K562 (cell line): Measurements from ENCODE around the gene TMEM95. TPM values are rescaled to one million over a fixed set of nuclear protein-coding genes. Genes with fewer than 3 reads are reported as not detected.

Experiments
- ATAC-seq: fragments of 200-7000 bp; cut with Tn5 transposase; 3 replicates; pipeline ENCODE4 v1.9.1; 2020; ENCODE audit warnings: moderate library complexity
- BruUV-seq: library from RNA; stranded (reverse); fragments of 400-500 nt; replicated peaks from 2 replicates; lab custom pipeline; 2021; lab: Mats Ljungman, UMichigan
- CTCF ChIA-PET: fragments of 300-600 bp; formaldehyde crosslinking; extraction: SDS; loops from one replicate; lab custom pipeline; 2021; ENCODE audit warnings: low intra/inter-chr PET ratio; lab: Yijun Ruan, JAX
- POLR2A ChIA-PET: fragments of 300-600, 350-650 bp; sonication (Branson Sonifier 250); formaldehyde crosslinking; extraction: SDS; loops from one replicate; lab custom pipeline; 2021; ENCODE audit warnings: antibody characterized with exemption, inconsistent platforms; lab: Yijun Ruan, JAX
- DNase-seq, 4 experiments: peaks; one replicate each; pipeline versions ENCODE4 v3.0.0 to v3.0.0-alpha.2; 2011 to 2018; ENCODE audit warnings: low spot score in 3 of 4, mixed read lengths in 3 of 4; ENCODE audit errors: extremely low read depth in 1 of 4
- FAIRE-seq: peaks from 2 replicates; lab custom pipeline; 2011; peaks lifted over from hg19 to GRCh38; lab: Jason Lieb, UNC
- H2AFZ ChIP-seq: 2 replicates; pipeline ENCODE4 v1.6.0; 2011; ENCODE audit warnings: low read depth, low read length, control low read depth, inconsistent platforms
- H3K27ac ChIP-seq: fragments of 200-600 bp; 3 replicates; pipeline ENCODE4 v1.8.0; 2011; ENCODE audit warnings: low read depth, mild to moderate bottlenecking, control low read depth, inconsistent platforms, low read length, moderate library complexity, mixed read lengths; ENCODE audit errors: extremely low read depth
- H3K27me3 ChIP-seq, 2 experiments: fragments of 300-600 bp in 1 of 2; 2 replicates in 1 of 2; 3 replicates in 1 of 2; pipeline versions ENCODE4 v1.6.0 to v1.8.0; 2011; ENCODE audit warnings: inconsistent platforms in 2 of 2, low read length in 2 of 2, mild to moderate bottlenecking in 1 of 2, mixed read lengths in 1 of 2, moderate library complexity in 1 of 2; ENCODE audit not compliant: control insufficient read depth in 2 of 2, insufficient read depth in 2 of 2
- H3K36me3 ChIP-seq: fragments of 300-600 bp; 3 replicates; pipeline ENCODE4 v1.8.0; 2011; ENCODE audit warnings: mild to moderate bottlenecking, low read length, inconsistent platforms; ENCODE audit not compliant: control insufficient read depth, insufficient read depth
- H3K4me1 ChIP-seq, 2 experiments: fragments of 200-600 bp in 1 of 2; replicated peaks in 1 of 2; 2 replicates in 1 of 2; 3 replicates in 1 of 2; pipeline versions ENCODE4 v1.5.1 to v1.8.0; 2011; ENCODE audit warnings: inconsistent platforms in 2 of 2, low read length in 2 of 2, mild to moderate bottlenecking in 1 of 2, mixed read lengths in 1 of 2, moderate library complexity in 1 of 2; ENCODE audit not compliant: control insufficient read depth in 2 of 2, insufficient read depth in 2 of 2
- H3K4me2 ChIP-seq: 2 replicates; pipeline ENCODE4 v1.6.1; 2011; ENCODE audit warnings: low read length, control low read depth, inconsistent platforms, mixed read lengths; ENCODE audit not compliant: insufficient read depth
- H3K4me3 ChIP-seq: fragments of 200-600 bp; sonication (generic), shearing (Covaris generic); 2 replicates; pipeline ENCODE4 v1.5.1; 2016; ENCODE audit warnings: control low read depth, inconsistent platforms
- H3K79me2 ChIP-seq: fragments of 200-600 bp; 3 replicates; pipeline ENCODE4 v1.8.0; 2011; ENCODE audit warnings: low read length, inconsistent platforms; ENCODE audit not compliant: control insufficient read depth, insufficient read depth
- H3K9ac ChIP-seq, 2 experiments: 2 replicates each; pipeline versions ENCODE4 v1.6.0 to v1.6.1; 2011; ENCODE audit warnings: low read depth in 2 of 2, low read length in 2 of 2, control low read depth in 1 of 2, inconsistent platforms in 1 of 2, mild to moderate bottlenecking in 1 of 2, mixed read lengths in 1 of 2; ENCODE audit not compliant: insufficient read depth in 1 of 2
- H3K9me1 ChIP-seq: one replicate; pipeline ENCODE4 v1.6.0; 2011; ENCODE audit warnings: inconsistent platforms, mild to moderate bottlenecking, low read length, moderate library complexity; ENCODE audit not compliant: control insufficient read depth, insufficient read depth
- H3K9me3 ChIP-seq: replicated peaks from 2 replicates; pipeline ENCODE4 v1.5.1; 2011; ENCODE audit warnings: low read depth, low read length, inconsistent platforms; ENCODE audit not compliant: control insufficient read depth, insufficient read depth
- H4K20me1 ChIP-seq: replicated peaks from 2 replicates; pipeline ENCODE4 v1.6.1; 2011; ENCODE audit warnings: low read length, inconsistent platforms, mixed read lengths; ENCODE audit not compliant: control insufficient read depth, insufficient read depth
- ARHGAP35 ChIP-seq: fragments of 450-650 bp; IDR thresholded peaks from 2 replicates; pipeline ENCODE4 v1.6.1; 2018; ENCODE audit not compliant: partially characterized antibody
- GATAD2A ChIP-seq: fragments of 450-650 bp; IDR thresholded peaks from 2 replicates; pipeline ENCODE4 v1.6.1; 2017
- JUND ChIP-seq, 2 experiments: IDR thresholded peaks; 2 replicates in 1 of 2; 3 replicates in 1 of 2; pipeline ENCODE4 v1.6.1; 2011; ENCODE audit warnings: borderline replicate concordance in 2 of 2, low read depth in 2 of 2, low read length in 2 of 2, improper control_type of control experiment in 1 of 2, missing biosample characterization in 1 of 2, missing genetic modification characterization in 1 of 2, missing genetic modification reagents in 1 of 2
- L3MBTL2 ChIP-seq: fragments of 450-650 bp; IDR thresholded peaks from 2 replicates; pipeline ENCODE4 v1.6.1; 2016; ENCODE audit warnings: mild to moderate bottlenecking, moderate library complexity
- MTA2 ChIP-seq: fragments of 450-650 bp; IDR thresholded peaks from 2 replicates; pipeline ENCODE4 v1.6.1; 2016; ENCODE audit warnings: low read depth
- MYNN ChIP-seq, 2 experiments: sonication (generic); formaldehyde crosslinking in 1 of 2; IDR thresholded peaks; 2 replicates each; pipeline versions ENCODE4 v1.5.0 to v1.6.1; 2016 to 2020; ENCODE audit warnings: antibody characterized with exemption in 1 of 2, missing genetic modification reagents in 1 of 2
- NCOA6 ChIP-seq: fragments of 450-650 bp; IDR thresholded peaks from 2 replicates; pipeline ENCODE4 v1.6.1; 2017; ENCODE audit warnings: mild to moderate bottlenecking
- POLR2AphosphoS2 ChIP-seq: IDR thresholded peaks from 2 replicates; pipeline ENCODE4 v1.6.1; 2012; ENCODE audit warnings: low read length, improper control_type of control experiment
- POLR2AphosphoS5 ChIP-seq: IDR thresholded peaks from 2 replicates; pipeline ENCODE4 v1.6.1; 2011; ENCODE audit warnings: mild to moderate bottlenecking, low read depth, low read length, moderate library complexity; ENCODE audit not compliant: control insufficient read depth, insufficient read depth
- RNF2 ChIP-seq: sonication (generic); IDR thresholded peaks from 2 replicates; pipeline ENCODE4 v1.6.1; 2016
- SP1 ChIP-seq: sonication (generic); formaldehyde crosslinking; IDR thresholded peaks from 2 replicates; pipeline ENCODE4 v1.8.1; 2022; ENCODE audit warnings: mild to moderate bottlenecking, missing genetic modification reagents
- ZNF3 ChIP-seq: fragments of 250-450 bp; sonication (Bioruptor Pico); IDR thresholded peaks from 2 replicates; pipeline ENCODE4 v1.5.0; 2021; ENCODE audit warnings: mild to moderate bottlenecking, moderate library complexity
- ZNF431 ChIP-seq: sonication (generic); formaldehyde crosslinking; IDR thresholded peaks from 2 replicates; pipeline ENCODE4 v1.8.0; 2022; ENCODE audit warnings: mild to moderate bottlenecking, missing genetic modification reagents
- ZNF717 ChIP-seq: fragments of 250-450 bp; sonication (Bioruptor Pico); IDR thresholded peaks from 2 replicates; pipeline ENCODE4 v1.5.0; 2021
- WGBS: fragments of 100-300 bp; shearing (Covaris generic); methylation state at CpG from one replicate; pipeline ENCODE4 v1.1.6; 2016; ENCODE audit warnings: low coverage, mixed read lengths; ENCODE audit not compliant: insufficient coverage; ENCODE audit errors: missing lambda C conversion rate; 5-methylcytosine and 5-hydroxymethylcytosine counted together
- in situ Hi-C: fragments of 300-500 bp; cut with MboI; formaldehyde crosslinking; loops from 4 replicates; pipeline ENCODE4 v1.15.0; 2018; ENCODE audit warnings: inconsistent platforms, mixed read lengths
- intact Hi-C: fragments of 100-400 bp; cut with micrococcal nuclease; formaldehyde crosslinking; loops from 2 replicates; pipeline ENCODE4 v1.14.2; 2022
- polyA plus RNA-seq, 8 experiments: library from polyadenylated mRNA; depleted of rRNA in 4 of 8; stranded (reverse) in 5 of 8; unstranded in 3 of 8; fragments of >200 nt; fragmentation: Nextera tagmentation in 2 of 8; fragmentation: Illumina TruSeq in 1 of 8; extraction: Ambion mirVana in 2 of 8; extraction: Trizol in 1 of 8; gene quantifications; 2 replicates each; pipeline versions ENCODE4 v1.2.1 to v1.2.3, GENCODE V29; 2011 to 2014; ENCODE audit warnings: inconsistent platforms in 1 of 8, missing spikeins in 1 of 8
- total RNA-seq, 7 experiments: library from RNA; depleted of rRNA in 6 of 7; stranded (reverse); fragments of >200 nt in 6 of 7; fragmentation: Illumina TruSeq in 2 of 7; extraction: Trizol in 2 of 7; gene quantifications; 2 replicates each; pipeline versions ENCODE4 v1.2.1 to v1.2.3, GENCODE V29; 2011 to 2021; ENCODE audit warnings: low replicate concordance in 1 of 7
- TF ChIP-seq, protein P1 (sequence below): fragments of 250-450 bp; sonication (Bioruptor Pico); IDR thresholded peaks from 2 replicates; pipeline ENCODE4 v1.5.0; 2021
- TF ChIP-seq, protein P2 (sequence below): sonication (generic); formaldehyde crosslinking; IDR thresholded peaks from 2 replicates; pipeline ENCODE4 v1.8.0; 2022; ENCODE audit warnings: missing genetic modification reagents, mild to moderate bottlenecking, borderline replicate concordance

TMEM95 gene
- total and polyA plus RNA-seq, 9 of the 15 experiments (the other 6 are each of a cell fraction or from before 2014, with no cell fraction given) = not detected

DNA sequence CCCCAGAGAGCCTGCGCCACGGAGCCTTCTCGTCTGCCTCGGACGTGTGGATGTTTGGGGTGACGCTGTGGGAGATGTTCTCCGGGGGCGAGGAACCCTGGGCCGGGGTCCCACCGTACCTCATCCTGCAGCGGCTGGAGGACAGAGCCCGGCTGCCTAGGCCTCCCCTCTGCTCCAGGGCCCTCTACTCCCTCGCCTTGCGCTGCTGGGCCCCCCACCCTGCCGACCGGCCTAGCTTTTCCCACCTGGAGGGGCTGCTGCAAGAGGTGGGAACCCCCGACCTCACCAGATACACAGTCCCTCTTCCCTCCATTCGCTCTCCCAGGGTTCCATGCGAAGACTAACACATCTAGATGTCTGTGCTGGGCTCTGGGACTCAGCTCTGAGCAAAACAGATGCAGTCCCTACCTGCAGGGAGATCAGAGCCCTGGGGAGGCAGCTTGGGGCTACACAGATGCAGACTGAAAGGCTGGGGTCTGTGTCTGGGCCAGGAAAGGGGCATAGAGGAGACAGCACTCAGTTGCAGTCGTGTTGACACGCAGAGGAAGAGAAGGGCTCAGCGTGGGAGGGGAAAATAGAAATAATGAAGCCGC lies 29.6 kb downstream of the TMEM95 start:
- Histone ChIP-seq H3K36me3 (peaks cover 8% of the 10 kb centered on the region; the same call in 1 of the 3 replicates), H4K20me1 (no peaks in the 10 kb centered on the region), H3K4me2 (no peak overlapping the region), H3K79me2 (no peaks in the 10 kb centered on the region; the same call in 2 of the 3 replicates), H3K9ac (no peak overlapping the region), H2AFZ (no peak overlapping the region), H3K4me1 (peaks cover 8 to 18% of the 10 kb centered on the region in 2 experiments; a peak in 4 of 5 replicates), H3K27me3 (no peaks in the 10 kb centered on the region)
- intact Hi-C loops (no loop called here), in situ Hi-C loops (no loop called here)
- ChIA-PET POLR2A (no interaction called here), CTCF (no interaction called here)
- no TSS peak for BruUV-seq
- no peak for DNase-seq
- no peak for FAIRE-seq
- ATAC-seq = no peak
- TF ChIP-seq MYNN (IDR thresholded peaks at IDR 0.05) (no peak), MYNN (CRISPR knock-in tag; IDR thresholded peaks at IDR 0.05) (no peak), MTA2 (no peak), NCOA6 (no peak), ZNF3 (CRISPR knock-in tag) (no peak), RNF2 (no peak), POLR2AphosphoS5 (no peak), JUND (IDR thresholded peaks at IDR 0.05; ENCODE audit: borderline replicate concordance, low read depth, low read length) (no peak), JUND (tag; IDR thresholded peaks at IDR 0.05; ENCODE audit: borderline replicate concordance, low read depth, low read length) (no peak), L3MBTL2 (no peak), ZNF717 (CRISPR knock-in tag) (no peak), ARHGAP35 (no peak), SP1 (no peak), GATAD2A (no peak), POLR2AphosphoS2 (no peak), ZNF431 (CRISPR knock-in tag) (no peak)
- TF ChIP-seq, protein P1, sequence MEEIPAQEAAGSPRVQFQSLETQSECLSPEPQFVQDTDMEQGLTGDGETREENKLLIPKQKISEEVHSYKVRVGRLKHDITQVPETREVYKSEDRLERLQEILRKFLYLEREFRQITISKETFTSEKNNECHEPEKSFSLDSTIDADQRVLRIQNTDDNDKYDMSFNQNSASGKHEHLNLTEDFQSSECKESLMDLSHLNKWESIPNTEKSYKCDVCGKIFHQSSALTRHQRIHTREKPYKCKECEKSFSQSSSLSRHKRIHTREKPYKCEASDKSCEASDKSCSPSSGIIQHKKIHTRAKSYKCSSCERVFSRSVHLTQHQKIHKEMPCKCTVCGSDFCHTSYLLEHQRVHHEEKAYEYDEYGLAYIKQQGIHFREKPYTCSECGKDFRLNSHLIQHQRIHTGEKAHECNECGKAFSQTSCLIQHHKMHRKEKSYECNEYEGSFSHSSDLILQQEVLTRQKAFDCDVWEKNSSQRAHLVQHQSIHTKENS (CRISPR knock-in tag) = no peak
- TF ChIP-seq, protein P2, sequence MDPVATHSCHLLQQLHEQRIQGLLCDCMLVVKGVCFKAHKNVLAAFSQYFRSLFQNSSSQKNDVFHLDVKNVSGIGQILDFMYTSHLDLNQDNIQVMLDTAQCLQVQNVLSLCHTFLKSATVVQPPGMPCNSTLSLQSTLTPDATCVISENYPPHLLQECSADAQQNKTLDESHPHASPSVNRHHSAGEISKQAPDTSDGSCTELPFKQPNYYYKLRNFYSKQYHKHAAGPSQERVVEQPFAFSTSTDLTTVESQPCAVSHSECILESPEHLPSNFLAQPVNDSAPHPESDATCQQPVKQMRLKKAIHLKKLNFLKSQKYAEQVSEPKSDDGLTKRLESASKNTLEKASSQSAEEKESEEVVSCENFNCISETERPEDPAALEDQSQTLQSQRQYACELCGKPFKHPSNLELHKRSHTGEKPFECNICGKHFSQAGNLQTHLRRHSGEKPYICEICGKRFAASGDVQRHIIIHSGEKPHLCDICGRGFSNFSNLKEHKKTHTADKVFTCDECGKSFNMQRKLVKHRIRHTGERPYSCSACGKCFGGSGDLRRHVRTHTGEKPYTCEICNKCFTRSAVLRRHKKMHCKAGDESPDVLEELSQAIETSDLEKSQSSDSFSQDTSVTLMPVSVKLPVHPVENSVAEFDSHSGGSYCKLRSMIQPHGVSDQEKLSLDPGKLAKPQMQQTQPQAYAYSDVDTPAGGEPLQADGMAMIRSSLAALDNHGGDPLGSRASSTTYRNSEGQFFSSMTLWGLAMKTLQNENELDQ (CRISPR knock-in tag) = no peak
- TF ChIP-seq, all 486 proteins: peak for 0
- peaks cover under 1% of the 10 kb centered on the region; the same call in 1 of the 2 replicates for H3K9me3 ChIP-seq
- no peaks in the 10 kb centered on the region for H3K9me1 ChIP-seq
- H3K27ac ChIP-seq = no peak overlapping the region
- H3K4me3 ChIP-seq = no peak overlapping the region
- 54% methylated on average over 3 of the region's 23 CpGs for WGBS
